Nephron progenitor cell (in vitro differentiated cells): ENCODE measurements around the gene RAB6A.

Experiments used
- DNase-seq: peaks from one replicate; pipeline ENCODE4 v3.0.0; 2021
- H3K27ac Mint-ChIP-seq: 2 replicates; pipeline ENCODE4 v1.8.0; 2021; ENCODE audit warnings: mild to moderate bottlenecking, moderate library complexity, mixed read lengths
- H3K27me3 Mint-ChIP-seq: 2 replicates; pipeline ENCODE4 v1.8.0; 2021; ENCODE audit warnings: mild to moderate bottlenecking, low read depth, mixed read lengths; ENCODE audit not compliant: poor library complexity
- H3K36me3 Mint-ChIP-seq: 2 replicates; pipeline ENCODE4 v1.8.0; 2021; ENCODE audit warnings: low read depth, mixed read lengths
- H3K4me1 Mint-ChIP-seq: 2 replicates; pipeline ENCODE4 v1.8.0; 2021; ENCODE audit warnings: mixed read lengths
- H3K4me3 Mint-ChIP-seq: 2 replicates; pipeline ENCODE4 v1.8.0; 2021; ENCODE audit warnings: mild to moderate bottlenecking, moderate library complexity, mixed read lengths
- H3K9me3 Mint-ChIP-seq: 2 replicates; pipeline ENCODE4 v1.8.0; 2021; ENCODE audit warnings: mild to moderate bottlenecking, moderate library complexity, mixed read lengths
- CTCF ChIP-seq: fragments of 200-600 bp; sonication (generic); IDR thresholded peaks from 2 replicates; pipeline ENCODE4 v1.5.0; 2021; ENCODE audit warnings: antibody characterized with exemption

Gene RAB6A

GRCh38 chr11:73667891-73668290 lies 93.0 kb downstream of the RAB6A start:
- TF ChIP-seq CTCF, result no peak
- Mint-ChIP-seq H3K9me3 (no peaks in the 10 kb centered on the region), H3K4me1 (peaks cover 25% of the 10 kb centered on the region), H3K27ac (no peak overlapping the region), H3K36me3 (peaks cover 5% of the 10 kb centered on the region), H3K27me3 (no peaks in the 10 kb centered on the region), H3K4me3 (no peak overlapping the region)
- DNase-seq, result no peak

GRCh38 chr11:73664877-73665276 lies 96.0 kb downstream of the RAB6A start:
- TF ChIP-seq CTCF, result no peak
- Mint-ChIP-seq H3K9me3 (no peaks in the 10 kb centered on the region), H3K4me3 (no peak overlapping the region), H3K27me3 (peaks cover 7% of the 10 kb centered on the region), H3K4me1 (peaks cover 32% of the 10 kb centered on the region), H3K27ac (peak overlapping the region; percentile 67), H3K36me3 (no peaks in the 10 kb centered on the region)
- no peak for DNase-seq

GRCh38 chr11:73663604-73664495 lies 97.0 kb downstream of the RAB6A start:
- no peak for TF ChIP-seq CTCF

DNA sequence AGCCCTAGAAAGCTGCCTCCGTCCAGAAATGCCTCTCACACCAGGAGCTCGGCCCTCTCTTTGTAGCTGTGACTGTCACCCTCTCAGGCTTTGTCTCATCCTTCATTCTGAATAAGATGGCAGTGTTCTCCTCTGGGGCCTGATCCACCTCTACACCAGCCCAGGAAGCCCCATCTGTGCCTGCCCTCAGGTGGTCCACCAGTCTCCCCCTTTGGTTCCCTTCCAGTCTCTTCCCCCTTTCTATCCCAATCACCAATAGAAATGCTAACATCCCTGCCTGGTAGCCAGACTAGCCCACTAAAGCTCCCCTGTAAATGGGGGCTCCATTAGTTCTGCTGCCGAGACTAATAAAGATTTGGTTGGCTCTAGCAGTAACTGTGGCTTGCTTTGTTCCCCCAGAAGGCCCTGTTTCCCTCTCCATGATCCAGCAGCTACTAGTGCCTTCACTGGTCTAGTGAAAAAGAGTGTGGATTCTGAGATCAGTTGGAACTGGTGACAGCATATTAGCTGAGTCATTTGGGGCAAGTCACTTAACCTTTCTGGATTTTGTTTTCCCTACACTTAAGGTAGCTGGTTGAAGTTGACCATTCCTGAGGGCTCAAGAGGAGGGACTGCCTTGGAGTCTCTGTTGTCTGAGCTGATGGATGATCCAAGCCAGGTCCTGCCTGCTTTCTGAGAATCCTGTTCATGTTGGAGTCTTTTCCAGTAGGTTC lies 98.3 kb downstream of the RAB6A start:
- peaks cover 32% of the 10 kb centered on the region for H3K4me1 Mint-ChIP-seq
- no peaks in the 10 kb centered on the region for H3K36me3 Mint-ChIP-seq
- no peak for DNase-seq
- no peak overlapping the region for H3K27ac Mint-ChIP-seq
- peaks cover 7% of the 10 kb centered on the region for H3K27me3 Mint-ChIP-seq
- no peak overlapping the region for H3K4me3 Mint-ChIP-seq
- TF ChIP-seq CTCF, result no peak
- no peaks in the 10 kb centered on the region for H3K9me3 Mint-ChIP-seq

More at GRCh38 chr11:73663604-73664495, 97.0 kb downstream of the RAB6A start:
- H3K36me3 Mint-ChIP-seq, result no peaks in the 10 kb centered on the region
- H3K9me3 Mint-ChIP-seq, result no peaks in the 10 kb centered on the region
- DNase-seq, result no peak
- no peak overlapping the region for H3K27ac Mint-ChIP-seq
- no peak overlapping the region for H3K4me3 Mint-ChIP-seq
- peaks cover 32% of the 10 kb centered on the region for H3K4me1 Mint-ChIP-seq
- H3K27me3 Mint-ChIP-seq, result peaks cover 7% of the 10 kb centered on the region

DNA sequence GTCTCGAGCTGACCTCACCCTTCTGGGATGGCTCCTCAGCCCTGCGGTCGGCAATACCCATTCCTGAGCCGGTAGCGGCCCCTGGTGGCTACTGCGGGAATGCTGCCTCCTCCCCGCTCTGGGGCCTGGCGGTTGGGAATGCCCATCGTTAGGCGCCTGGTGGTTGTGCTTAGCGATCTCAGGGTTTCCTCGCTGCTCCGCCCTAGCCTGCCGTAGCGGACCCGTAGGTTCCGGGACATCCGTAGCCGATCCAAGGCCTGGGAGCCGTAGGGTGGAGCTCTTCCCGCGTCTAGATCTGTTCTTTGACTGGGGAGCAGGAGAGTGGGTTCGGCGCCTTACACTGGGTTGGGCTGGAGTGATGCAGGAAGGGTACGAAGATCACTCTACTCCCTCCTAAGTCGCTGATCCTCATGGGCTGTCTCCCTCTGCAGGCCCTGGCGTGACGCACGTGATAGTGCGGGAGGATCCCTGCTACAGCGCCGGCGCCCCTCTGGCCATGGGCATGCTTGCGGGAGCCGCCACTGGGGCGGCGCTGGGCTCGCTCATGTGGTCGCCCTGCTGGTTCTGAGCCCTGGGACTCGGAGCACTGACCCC lies 99.7 kb downstream of the RAB6A start:
- Mint-ChIP-seq H3K27me3 (peaks cover 7% of the 10 kb centered on the region), H3K9me3 (no peaks in the 10 kb centered on the region), H3K27ac (no peak overlapping the region), H3K4me3 (peak overlapping the region; percentile 77), H3K36me3 (no peaks in the 10 kb centered on the region), H3K4me1 (peaks cover 32% of the 10 kb centered on the region)
- peak; percentile 98 for DNase-seq
- peak; percentile 95 for TF ChIP-seq CTCF
